ENCODE measurements around the gene XXYLT1.

The XXYLT1 gene

DNA sequence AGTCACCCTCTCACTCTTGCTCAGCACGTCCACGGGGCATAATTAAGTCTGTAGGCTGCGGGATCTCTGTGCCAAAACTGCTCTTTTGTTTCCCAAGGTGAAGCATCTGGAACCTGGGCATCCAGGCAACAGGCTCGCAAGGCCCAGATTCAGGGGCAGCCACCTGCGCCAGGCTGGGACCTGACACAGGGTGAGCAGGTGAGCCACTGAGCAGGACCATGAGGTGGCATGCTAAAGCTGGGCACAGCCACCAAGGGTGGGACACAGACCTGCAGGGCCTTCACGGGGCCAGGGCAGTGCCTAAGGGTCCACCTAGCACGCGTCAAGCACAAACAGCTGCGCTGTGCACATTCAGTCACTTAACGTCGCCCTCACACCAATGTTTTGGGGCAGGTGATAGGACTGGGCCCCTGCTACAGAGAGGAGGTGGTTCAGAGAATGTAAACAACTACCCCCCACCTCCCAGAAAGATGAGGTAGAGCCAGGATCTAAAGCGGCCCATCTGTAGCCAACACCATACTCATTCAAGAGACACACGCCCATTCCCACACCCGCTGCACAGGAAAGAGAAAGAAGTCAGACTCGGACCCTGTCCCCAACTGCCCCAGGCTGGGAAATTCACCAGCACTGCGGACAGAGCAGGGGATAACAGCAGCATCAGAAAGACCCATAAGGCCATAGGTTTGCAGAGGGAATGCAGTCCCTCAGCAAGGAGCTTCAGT, 16.3 kb downstream of the XXYLT1 start:
- DNase-seq (ENCODE audit: low read depth, low spot score), result no peak
- H3K4me3 ChIP-seq (ENCODE audit: low read length), result no peak overlapping the region

GRCh38 chr3:195253923-195254432, 17.0 kb downstream of the XXYLT1 start:
- no peak overlapping the region for H3K4me3 ChIP-seq (ENCODE audit: low read length)
- no peak for DNase-seq (ENCODE audit: low read depth, low spot score)

- H3K4me3 ChIP-seq (ENCODE audit: low read length), result no peak overlapping the region
Measured at GRCh38 chr3:195251336-195252065, 19.5 kb downstream of the XXYLT1 start.

GRCh38 chr3:195250473-195251251, 20.3 kb downstream of the XXYLT1 start:
- H3K4me3 ChIP-seq (ENCODE audit: low read length), result no peak overlapping the region
- DNase-seq (ENCODE audit: low read depth, low spot score), result no peak

More at GRCh38 chr3:195251336-195252065, 19.5 kb downstream of the XXYLT1 start:
- DNase-seq (ENCODE audit: low read depth, low spot score), result no peak

GRCh38 chr3:195249858-195250464, 21.0 kb downstream of the XXYLT1 start:
- DNase-seq (ENCODE audit: low read depth, low spot score), result no peak
- H3K4me3 ChIP-seq (ENCODE audit: low read length), result no peak overlapping the region

- no peak for DNase-seq (ENCODE audit: low read depth, low spot score)
- H3K4me3 ChIP-seq (ENCODE audit: low read length), result no peak overlapping the region
Measured at GRCh38 chr3:195249057-195249770, 21.7 kb downstream of the XXYLT1 start.

DNA sequence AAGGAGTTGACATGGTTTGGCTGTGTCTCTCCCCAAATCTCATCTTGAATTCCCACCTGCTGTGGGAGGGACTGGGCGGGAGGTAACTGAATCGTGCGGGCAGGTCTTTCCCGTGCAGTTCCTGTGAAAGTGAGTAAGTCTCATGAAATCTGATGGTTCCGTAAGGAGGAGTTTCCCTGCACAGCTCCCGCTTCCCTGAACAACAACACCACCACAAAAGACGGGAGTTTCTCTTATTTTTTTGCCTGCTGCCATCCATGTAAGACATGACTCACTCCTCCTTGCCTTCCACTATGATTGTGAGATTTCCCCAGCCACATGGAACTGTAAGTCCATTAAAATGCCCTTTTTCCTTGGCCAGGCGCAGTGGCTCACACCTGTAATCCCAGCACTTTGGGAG, 22.7 kb downstream of the XXYLT1 start:
- no peak for DNase-seq (ENCODE audit: low read depth, low spot score)
- H3K4me3 ChIP-seq (ENCODE audit: low read length), result no peak overlapping the region

- DNase-seq (ENCODE audit: low read depth, low spot score), result no peak
Measured at GRCh38 chr3:195247863-195248189, 23.1 kb downstream of the XXYLT1 start.

GRCh38 chr3:195247086-195247862, 23.7 kb downstream of the XXYLT1 start:
- no peak overlapping the region for H3K4me3 ChIP-seq (ENCODE audit: low read length)
- DNase-seq (ENCODE audit: low read depth, low spot score), result no peak

More at GRCh38 chr3:195247863-195248189, 23.1 kb downstream of the XXYLT1 start:
- H3K4me3 ChIP-seq (ENCODE audit: low read length), result no peak overlapping the region

DNA sequence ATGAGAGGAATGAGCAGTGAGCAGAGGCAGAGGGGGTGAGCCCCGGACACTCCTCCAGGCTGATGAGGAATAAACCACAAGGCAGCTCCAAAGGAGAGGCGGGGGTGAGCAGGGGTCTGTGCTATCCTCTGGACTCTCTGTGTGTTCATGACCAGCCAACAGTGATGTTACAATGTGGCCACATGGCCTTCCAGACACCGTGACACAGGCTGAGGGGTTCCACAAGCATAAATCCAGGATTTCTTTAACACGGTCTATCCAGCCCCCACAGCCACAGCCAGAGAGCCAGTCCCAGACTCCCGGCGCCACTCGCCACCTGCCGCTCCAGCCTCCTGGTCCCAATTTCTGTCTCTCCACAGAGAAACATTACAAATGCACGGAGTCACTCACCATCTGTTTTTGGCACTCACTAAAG, 24.4 kb downstream of the XXYLT1 start:
- DNase-seq (ENCODE audit: low read depth, low spot score), result no peak

DNA sequence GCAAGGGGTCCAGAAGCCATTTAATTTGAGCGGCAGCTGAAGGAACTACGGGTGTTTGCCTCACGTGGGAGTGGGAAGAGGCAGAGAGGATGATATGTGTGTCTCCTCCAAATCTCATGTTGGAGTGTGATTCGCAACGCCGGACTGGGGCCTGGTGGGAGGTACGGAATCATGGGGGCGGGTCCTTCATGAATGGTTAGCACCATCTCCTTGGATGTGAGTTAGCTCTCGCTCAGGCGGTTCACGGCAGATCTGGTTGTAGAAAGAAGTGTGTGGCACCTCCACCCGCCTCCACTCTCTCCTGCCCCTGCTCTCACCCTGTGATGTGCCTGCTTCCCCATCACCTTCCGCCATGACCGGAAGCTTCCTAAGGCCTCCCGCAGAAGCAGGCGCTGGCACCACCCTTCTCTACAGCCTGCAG, 25.4 kb downstream of the XXYLT1 start:
- no peak for DNase-seq (ENCODE audit: low read depth, low spot score)
- H3K4me3 ChIP-seq (ENCODE audit: low read length), result no peak overlapping the region

More for the DNA sequence above, 24.4 kb downstream of the XXYLT1 start:
- no peak overlapping the region for H3K4me3 ChIP-seq (ENCODE audit: low read length)

DNA sequence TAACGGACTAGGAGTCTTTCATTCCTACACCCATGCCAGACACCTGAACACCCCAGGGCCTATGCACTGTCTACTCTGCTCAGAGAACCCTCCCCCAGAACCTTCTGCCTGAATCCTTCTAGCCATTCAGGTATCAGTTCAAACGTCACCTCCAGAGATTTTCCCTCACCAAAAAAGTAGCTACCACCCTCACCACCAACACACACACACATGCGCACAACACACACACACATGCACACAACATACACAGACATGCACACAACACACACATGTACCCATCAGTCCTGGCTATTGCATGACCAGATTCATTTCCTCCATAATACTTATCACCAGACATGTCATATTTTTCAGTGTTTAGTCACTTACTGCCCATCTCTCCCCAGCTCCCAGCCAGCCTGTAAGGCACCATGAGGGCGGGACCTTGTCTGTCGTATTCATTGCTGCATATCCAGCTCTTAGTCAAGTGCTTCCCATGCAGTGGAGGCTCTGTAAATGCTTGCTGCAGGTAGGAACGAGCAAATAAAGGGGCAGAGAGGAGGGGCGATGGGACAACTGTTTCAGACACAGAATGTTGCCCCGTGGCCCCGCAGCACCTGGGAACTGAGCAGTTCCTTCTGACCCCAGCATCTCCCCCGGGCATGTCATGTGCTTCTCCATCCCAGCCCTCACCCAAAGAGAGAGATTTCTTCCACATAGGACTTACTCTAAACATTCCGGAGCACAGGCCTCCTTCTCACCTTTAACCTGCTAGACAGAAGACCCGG, 29.2 kb downstream of the XXYLT1 start:
- no peak for DNase-seq (ENCODE audit: low read depth, low spot score)
- no peak overlapping the region for H3K4me3 ChIP-seq (ENCODE audit: low read length)

DNA sequence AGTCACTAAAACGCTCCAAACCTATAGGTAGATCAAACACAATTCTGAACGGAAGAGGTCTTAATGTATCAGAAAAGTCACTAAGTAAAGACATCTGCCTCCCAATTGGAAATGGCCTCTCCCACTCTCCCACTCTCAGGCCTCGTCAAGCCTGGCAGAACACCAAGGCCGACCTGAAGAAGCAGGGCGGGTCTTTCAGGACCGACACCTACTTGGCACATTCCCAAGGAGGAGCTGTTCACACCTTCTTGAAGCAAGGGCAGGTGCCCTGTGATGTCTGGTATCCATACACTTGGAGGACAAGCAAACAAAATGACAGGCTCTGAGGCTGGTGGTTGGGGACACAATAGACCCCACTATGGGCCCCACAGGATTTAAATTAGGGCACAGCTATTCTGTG, 30.0 kb downstream of the XXYLT1 start:
- no peak for DNase-seq (ENCODE audit: low read depth, low spot score)
- no peak overlapping the region for H3K4me3 ChIP-seq (ENCODE audit: low read length)

DNA sequence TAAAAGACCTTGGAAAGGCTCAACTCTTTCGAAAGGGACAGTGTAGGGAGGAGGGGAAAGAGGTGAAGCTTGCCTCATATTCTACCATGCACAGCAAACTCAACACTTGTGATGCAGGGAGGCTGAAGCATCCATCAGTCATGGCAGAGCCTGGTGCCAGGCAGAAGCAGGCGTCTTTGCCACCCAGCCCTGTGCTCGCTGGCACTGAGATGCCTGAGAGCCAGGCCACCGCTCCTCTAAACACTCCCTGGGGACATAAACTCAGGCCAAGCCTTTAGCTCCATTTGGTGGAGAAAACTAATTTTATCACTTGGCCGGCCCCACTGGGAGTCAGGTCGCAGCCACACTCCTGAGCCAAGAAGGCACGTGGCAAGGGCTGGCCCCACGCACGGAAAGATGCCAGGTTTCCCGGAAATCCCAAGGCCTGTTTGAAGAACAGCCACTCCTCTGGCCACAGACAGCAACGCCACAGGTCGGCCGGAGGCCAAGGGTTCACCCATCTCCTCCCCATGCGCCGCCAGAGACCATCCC, 30.7 kb downstream of the XXYLT1 start:
- DNase-seq (ENCODE audit: low read depth, low spot score), result no peak
- no peak overlapping the region for H3K4me3 ChIP-seq (ENCODE audit: low read length)

DNA sequence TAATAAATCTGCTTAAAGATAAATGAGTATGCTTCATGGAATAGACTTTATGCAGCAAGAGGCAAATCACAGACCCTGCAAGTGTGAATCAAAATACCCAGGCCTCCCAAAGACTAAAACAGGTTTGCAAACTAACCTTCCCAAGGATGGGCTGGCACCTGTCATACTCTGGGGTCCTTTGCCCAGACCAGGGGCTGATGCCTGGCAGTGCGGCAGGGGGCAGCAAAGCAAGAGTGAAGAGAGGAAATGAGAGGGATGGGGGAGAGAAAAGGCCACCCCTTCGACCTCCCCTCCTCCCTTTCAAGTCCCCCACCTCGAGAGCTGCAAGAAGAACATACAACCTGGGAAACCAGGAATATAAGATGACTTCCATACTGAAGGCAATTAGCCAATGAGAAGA, 31.8 kb downstream of the XXYLT1 start:
- DNase-seq (ENCODE audit: low read depth, low spot score), result no peak
- no peak overlapping the region for H3K4me3 ChIP-seq (ENCODE audit: low read length)

GRCh38 chr3:195238586-195239118, 32.3 kb downstream of the XXYLT1 start:
- DNase-seq (ENCODE audit: low read depth, low spot score), result no peak
- no peak overlapping the region for H3K4me3 ChIP-seq (ENCODE audit: low read length)

- no peak for DNase-seq (ENCODE audit: low read depth, low spot score)
- no peak overlapping the region for H3K4me3 ChIP-seq (ENCODE audit: low read length)
Measured at GRCh38 chr3:195238081-195238571, 32.8 kb downstream of the XXYLT1 start.

Data from Jurkat, Clone E6-1 (cell line).